Activated CD8-positive, alpha-beta T cell treated with anti-CD3 and anti-CD28 coated beads, Interleukin-2, amount 10 ng/mL, durations not matched to agents 7 days and 5 days (primary cell): Measurements from ENCODE around the gene ERP44. TPM values are rescaled to one million over a fixed set of nuclear protein-coding genes. Genes with fewer than 3 reads are reported as not detected.
"Not testable (repeated sequence)": the region's sequence is repeated elsewhere in the genome, so short reads cannot be mapped to it uniquely, and the experiment has no call there.

ENCODE experiments used
- ATAC-seq: fragments of 150-1000 bp; cut with Tn5 transposase; one replicate; pipeline ENCODE4 v1.10.0; 2021; ENCODE audit warnings: moderate library complexity
- CTCF ChIA-PET: fragments of 350-600 bp; sonication (Branson Sonifier 250); formaldehyde crosslinking; loops from one replicate; lab custom pipeline; 2021; ENCODE audit warnings: antibody characterized with exemption; lab: Charles Lee
- POLR2A ChIA-PET: fragments of 350-600 bp; sonication (Branson Sonifier 250); formaldehyde crosslinking; loops from one replicate; lab custom pipeline; 2021; ENCODE audit warnings: antibody characterized with exemption; lab: Charles Lee
- DNase-seq: peaks from one replicate; pipeline ENCODE4 v3.0.0-alpha.2; 2020
- H3K27ac Mint-ChIP-seq: one replicate; pipeline ENCODE4 v1.8.0; 2021; ENCODE audit warnings: mild to moderate bottlenecking, mixed read lengths
- H3K27me3 Mint-ChIP-seq: one replicate; pipeline ENCODE4 v1.8.0; 2021; ENCODE audit warnings: low read depth, mixed read lengths
- H3K36me3 Mint-ChIP-seq: one replicate; pipeline ENCODE4 v1.8.0; 2021; ENCODE audit warnings: low read depth, mixed read lengths
- H3K4me1 Mint-ChIP-seq: one replicate; pipeline ENCODE4 v1.8.0; 2021; ENCODE audit warnings: low read depth, mixed read lengths
- H3K4me3 Mint-ChIP-seq: one replicate; pipeline ENCODE4 v1.8.0; 2021; ENCODE audit warnings: mild to moderate bottlenecking, mixed read lengths
- H3K9me3 Mint-ChIP-seq: one replicate; pipeline ENCODE4 v1.8.0; 2022; ENCODE audit warnings: mixed read lengths; ENCODE audit not compliant: insufficient read depth
- total RNA-seq, 2 experiments: library from RNA; stranded (reverse); gene quantifications; one replicate each; pipeline ENCODE4 v1.2.3, GENCODE V29; 2021

Gene ERP44
- total RNA-seq = 10 to 100 TPM; 15.7 to 15.8 TPM

DNA sequence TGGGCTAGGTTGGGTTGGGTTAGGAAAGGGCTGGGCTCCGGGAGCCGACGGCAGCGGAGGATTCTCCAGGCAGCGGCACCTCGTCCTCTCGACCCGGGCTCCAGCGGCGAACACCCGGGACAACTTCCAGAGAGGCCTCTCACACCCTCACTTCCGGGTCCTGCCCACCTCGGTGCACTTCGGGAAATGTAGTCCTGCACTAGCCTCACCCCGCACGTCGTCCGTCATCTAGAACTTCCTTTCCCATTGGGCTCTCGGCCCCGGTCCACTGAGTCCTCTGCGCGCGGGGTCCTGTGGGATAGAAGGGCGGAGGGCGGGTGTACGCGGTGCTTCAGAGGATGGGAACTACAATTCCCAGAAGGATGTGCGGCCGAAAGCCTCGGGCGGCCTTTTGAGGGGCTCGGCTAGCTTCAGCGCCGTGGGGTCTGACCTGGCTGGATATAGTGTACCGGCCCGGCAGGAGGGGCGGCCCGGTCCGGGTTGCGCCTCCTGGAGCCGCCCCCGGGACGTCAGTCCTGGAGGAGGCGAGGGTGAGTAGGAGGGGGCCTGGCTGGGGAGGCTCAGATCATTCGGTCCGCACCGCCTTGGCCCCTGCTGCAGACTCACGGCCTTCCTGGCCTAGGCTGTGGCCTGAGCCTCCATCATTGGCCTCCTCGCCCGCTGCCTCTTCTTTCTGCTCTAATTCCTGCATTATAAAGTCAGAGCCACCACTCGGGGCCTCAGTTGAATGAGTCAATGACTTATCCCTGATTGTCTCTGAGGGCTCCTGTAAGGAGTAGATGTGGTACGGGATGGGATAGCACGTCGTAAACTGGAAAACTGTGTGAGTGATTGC, at the start of gene ERP44, which contains the start of gene INVS:
TSS of gene ERP44 (minus strand) at position 114 of the 835 bp plus-strand sequence. CDS start 160 bp downstream, outside the sequence.
TSS of gene INVS (plus strand) at position 357 of the 835 bp plus-strand sequence. CDS start 5,279 bp downstream, outside the sequence.
- H3K36me3 Mint-ChIP-seq = peaks cover 6% of the 10 kb centered on the region
- H3K9me3 Mint-ChIP-seq = no peaks in the 10 kb centered on the region

GRCh38 chr9:100145976-100146375, 47.2 kb upstream of the ERP44 start:
- ATAC-seq = not testable (repeated sequence)

More for the DNA sequence above, at the start of gene ERP44, which contains the start of gene INVS:
- DNase-seq = peak; percentile 99
- Mint-ChIP-seq H3K27ac (peak within 1 kb of the TSS; percentile 89), H3K4me3 (peak within 1 kb of the TSS; percentile 91), H3K4me1 (peaks cover 30% of the 10 kb centered on the region), H3K27me3 (no peaks in the 10 kb centered on the region)
- ChIA-PET POLR2A (interaction anchor here (1.1 kb wide), 1 partner anchor 111 kb away, joined by 3 read pairs; no protein-coding TSS in a partner anchor), CTCF (interaction anchor here (0.9 to 1.3 kb wide), 3 partner anchors 12 to 26 kb away, joined by 3 to 4 read pairs (median 3); no protein-coding TSS in a partner anchor)
- ATAC-seq = peak; percentile 99

DNA sequence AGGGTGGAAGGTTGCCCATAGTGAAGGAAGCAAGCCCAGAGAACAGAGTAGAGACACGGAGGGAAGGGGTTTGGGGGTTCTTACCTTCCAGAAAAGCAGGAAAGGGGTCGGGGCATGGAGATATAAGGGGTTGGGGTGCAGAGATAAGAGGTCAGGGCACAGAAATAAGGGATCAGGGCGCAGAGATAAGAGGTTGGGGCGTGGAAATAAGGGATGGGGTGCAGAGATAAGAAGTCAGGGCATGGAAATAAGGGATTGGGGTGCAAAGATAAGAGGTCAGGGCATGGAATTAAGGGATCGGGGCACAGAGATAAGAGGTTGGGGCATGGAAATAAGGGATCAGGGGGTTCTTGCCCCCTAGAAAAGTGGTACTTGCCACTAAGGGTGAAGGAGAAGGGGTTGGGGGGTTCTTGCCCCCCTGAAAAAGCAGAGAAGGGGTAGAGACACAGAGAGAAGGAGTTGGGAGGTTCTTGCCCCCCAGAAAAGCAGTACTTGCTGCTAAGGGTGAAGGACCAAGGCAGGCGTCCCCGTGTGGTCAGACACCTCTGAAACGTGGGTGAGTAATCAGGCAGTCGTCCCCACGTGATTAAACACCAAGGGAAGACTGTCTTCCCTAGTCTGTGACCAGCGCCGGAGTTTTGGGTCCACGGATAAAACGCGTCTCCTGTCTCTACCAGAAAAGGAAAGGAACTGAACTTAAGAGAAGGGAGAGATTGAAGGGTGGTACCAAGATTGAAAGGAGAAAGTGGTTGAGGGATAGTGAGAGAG, 46.6 kb upstream of the ERP44 start:
- ATAC-seq, POLR2A ChIA-PET, H3K27ac Mint-ChIP-seq, H3K27me3 Mint-ChIP-seq, DNase-seq, CTCF ChIA-PET, H3K36me3 Mint-ChIP-seq, H3K9me3 Mint-ChIP-seq, H3K4me1 Mint-ChIP-seq, H3K4me3 Mint-ChIP-seq: not testable (repeated sequence)

More at GRCh38 chr9:100145976-100146375, 47.2 kb upstream of the ERP44 start:
- H3K4me1 Mint-ChIP-seq, H3K36me3 Mint-ChIP-seq, H3K27ac Mint-ChIP-seq, POLR2A ChIA-PET, H3K27me3 Mint-ChIP-seq, CTCF ChIA-PET, DNase-seq, H3K4me3 Mint-ChIP-seq, H3K9me3 Mint-ChIP-seq: not testable (repeated sequence)

DNA sequence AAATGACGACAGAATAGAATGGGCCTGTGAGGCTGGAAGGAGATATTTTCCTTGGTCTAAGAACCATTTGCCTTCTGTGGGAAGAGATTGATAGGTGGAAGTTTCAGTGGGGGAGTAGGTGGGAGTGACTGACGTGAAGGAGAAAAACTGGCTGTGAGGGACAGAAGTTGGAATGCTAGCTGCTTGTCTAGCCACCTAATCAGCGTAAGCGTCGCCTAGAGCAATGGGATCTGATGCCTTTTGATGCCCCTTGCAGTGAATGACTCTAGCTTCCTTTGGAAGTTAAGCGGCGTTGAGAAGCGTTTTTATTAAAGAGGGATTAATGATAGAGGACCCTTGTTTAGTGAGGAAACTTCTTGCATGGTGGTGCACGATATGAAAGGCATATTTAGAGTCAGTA, 43.1 kb upstream of the ERP44 start:
- H3K27me3 Mint-ChIP-seq, H3K27ac Mint-ChIP-seq, DNase-seq, H3K4me3 Mint-ChIP-seq, ATAC-seq, H3K36me3 Mint-ChIP-seq, H3K4me1 Mint-ChIP-seq, POLR2A ChIA-PET, H3K9me3 Mint-ChIP-seq, CTCF ChIA-PET: not testable (repeated sequence)

GRCh38 chr9:100140303-100140702, 41.5 kb upstream of the ERP44 start:
- H3K27me3 Mint-ChIP-seq, H3K36me3 Mint-ChIP-seq, CTCF ChIA-PET, ATAC-seq, H3K9me3 Mint-ChIP-seq, H3K4me1 Mint-ChIP-seq, H3K27ac Mint-ChIP-seq, H3K4me3 Mint-ChIP-seq, POLR2A ChIA-PET, DNase-seq: not testable (repeated sequence)

DNA sequence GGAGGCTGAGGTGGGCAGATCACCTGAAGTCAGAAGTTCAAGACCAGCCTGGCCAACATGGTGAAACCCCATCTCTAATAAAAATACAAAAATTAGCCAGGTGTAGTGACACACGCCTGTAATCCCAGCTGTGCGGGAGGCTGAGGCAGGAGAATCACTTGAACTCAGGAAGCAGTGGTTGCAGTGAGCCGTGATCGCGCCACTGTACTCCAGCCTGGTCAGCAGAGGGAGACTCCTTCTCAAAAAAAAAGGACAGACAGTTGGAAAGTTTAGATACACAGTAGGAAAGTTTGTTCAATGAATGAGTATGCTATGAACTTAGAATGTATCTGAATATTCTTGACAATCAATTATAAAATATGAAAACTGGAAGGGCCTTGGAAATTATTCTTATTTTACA, 38.0 kb upstream of the ERP44 start:
- H3K27ac Mint-ChIP-seq, H3K4me1 Mint-ChIP-seq, H3K9me3 Mint-ChIP-seq, CTCF ChIA-PET, DNase-seq, H3K36me3 Mint-ChIP-seq, ATAC-seq, H3K27me3 Mint-ChIP-seq, POLR2A ChIA-PET, H3K4me3 Mint-ChIP-seq: not testable (repeated sequence)

GRCh38 chr9:100134731-100135130, 35.9 kb upstream of the ERP44 start:
- H3K4me1 Mint-ChIP-seq = no peaks in the 10 kb centered on the region
- DNase-seq (no peak), ATAC-seq (no peak)
- H3K9me3 Mint-ChIP-seq = no peaks in the 10 kb centered on the region
- peaks cover 10% of the 10 kb centered on the region for H3K36me3 Mint-ChIP-seq
- ChIA-PET POLR2A (no interaction called here), CTCF (no interaction called here)
- no peak overlapping the region for H3K4me3 Mint-ChIP-seq
- H3K27me3 Mint-ChIP-seq = no peaks in the 10 kb centered on the region
- H3K27ac Mint-ChIP-seq = no peak overlapping the region

DNA sequence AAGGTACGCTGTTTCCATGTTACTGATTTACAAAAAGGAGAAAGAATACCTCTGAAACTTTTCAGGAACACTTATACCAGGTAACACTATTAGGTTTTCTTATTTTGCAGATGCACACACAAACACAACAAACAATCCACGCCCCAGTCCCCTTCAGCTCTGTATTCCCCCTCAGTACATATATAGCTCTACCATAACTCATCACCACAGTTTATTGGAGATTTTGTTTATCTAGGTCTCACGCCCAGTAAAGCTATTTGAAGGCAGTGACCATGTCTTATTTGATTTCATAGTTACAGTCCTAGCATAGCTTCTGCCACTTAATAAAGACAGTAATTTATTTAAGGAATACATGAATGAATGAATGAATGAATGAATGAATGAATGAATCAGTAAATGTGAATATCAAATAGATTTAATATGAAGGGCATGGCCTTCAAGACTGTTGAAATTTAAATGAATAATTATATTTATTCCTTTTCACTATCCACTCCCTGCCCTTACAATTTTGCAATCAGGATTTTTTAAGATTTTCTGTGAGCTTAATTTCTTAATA, 33.2 kb upstream of the ERP44 start:
- Mint-ChIP-seq H3K36me3 (peaks cover 10% of the 10 kb centered on the region), H3K4me3 (no peak overlapping the region), H3K9me3 (no peaks in the 10 kb centered on the region), H3K27ac (no peak overlapping the region), H3K4me1 (no peaks in the 10 kb centered on the region), H3K27me3 (no peaks in the 10 kb centered on the region)
- ChIA-PET CTCF (interaction anchor here (1.2 kb wide), 1 partner anchor 18 kb away, joined by 3 read pairs; no protein-coding TSS in a partner anchor), POLR2A (no interaction called here)
- ATAC-seq (no peak), DNase-seq (no peak)

DNA sequence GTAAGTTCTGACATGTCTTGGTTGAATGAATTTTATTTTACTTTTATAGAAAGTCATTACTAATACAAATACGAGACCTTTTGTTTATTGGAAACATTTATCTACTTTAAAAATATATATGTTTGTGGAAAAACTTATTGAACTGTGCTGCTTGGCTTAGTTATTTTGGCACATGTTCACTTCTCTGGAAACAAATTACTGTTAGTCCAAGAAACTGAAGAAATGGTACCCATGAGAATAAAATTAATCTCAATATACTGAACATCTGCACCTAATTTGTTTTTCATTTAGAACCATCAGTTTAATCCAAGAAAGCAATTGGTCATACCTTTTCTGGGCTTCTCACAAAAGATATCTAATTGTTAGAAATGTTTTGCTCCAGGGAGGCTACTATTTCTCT, 32.4 kb upstream of the ERP44 start:
- ChIA-PET CTCF (interaction anchor here (1.2 kb wide), 2 partner anchors 11 to 19 kb away, joined by 3 read pairs; no protein-coding TSS in a partner anchor), POLR2A (no interaction called here)
- Mint-ChIP-seq H3K4me1 (no peaks in the 10 kb centered on the region), H3K27ac (no peak overlapping the region), H3K36me3 (peaks cover 12% of the 10 kb centered on the region), H3K27me3 (no peaks in the 10 kb centered on the region), H3K9me3 (no peaks in the 10 kb centered on the region), H3K4me3 (no peak overlapping the region)
- ATAC-seq (no peak), DNase-seq (no peak)

DNA sequence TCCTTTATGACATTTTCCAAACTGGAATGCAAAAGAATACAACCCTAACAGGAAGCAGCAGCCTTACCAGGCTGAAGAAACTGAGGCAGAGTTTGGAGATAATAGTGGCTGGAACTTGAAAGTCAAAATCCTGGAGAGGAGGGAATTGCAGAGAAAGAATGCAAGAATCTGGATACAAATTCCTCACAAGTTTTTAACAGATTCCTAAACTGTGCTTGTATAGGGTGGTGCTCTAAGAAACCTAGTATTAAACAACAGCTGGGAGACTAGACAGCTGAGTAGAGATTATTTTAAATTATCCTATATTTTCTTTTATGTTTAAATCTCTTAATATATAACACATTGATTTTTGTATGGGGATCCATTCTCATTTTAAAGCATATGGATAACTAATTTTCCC, 31.0 kb upstream of the ERP44 start:
- Mint-ChIP-seq H3K9me3 (no peaks in the 10 kb centered on the region), H3K27me3 (no peaks in the 10 kb centered on the region), H3K27ac (no peak overlapping the region), H3K4me1 (no peaks in the 10 kb centered on the region), H3K36me3 (peaks cover 12% of the 10 kb centered on the region), H3K4me3 (no peak overlapping the region)
- ChIA-PET CTCF (interaction anchor here (1.2 kb wide), 1 partner anchor 9 kb away, joined by 3 read pairs; no protein-coding TSS in a partner anchor), POLR2A (no interaction called here)
- ATAC-seq (no peak), DNase-seq (no peak)

GRCh38 chr9:100126423-100126822, 27.6 kb upstream of the ERP44 start:
- POLR2A ChIA-PET = no interaction called here

More at GRCh38 chr9:100126423-100126822, 27.6 kb upstream of the ERP44 start:
- H3K36me3 Mint-ChIP-seq = peaks cover 3% of the 10 kb centered on the region
- no peaks in the 10 kb centered on the region for H3K27me3 Mint-ChIP-seq
- H3K9me3 Mint-ChIP-seq = no peaks in the 10 kb centered on the region
- CTCF ChIA-PET = no interaction called here
- H3K4me1 Mint-ChIP-seq = no peaks in the 10 kb centered on the region
- H3K27ac Mint-ChIP-seq = no peak overlapping the region
- ATAC-seq (no peak), DNase-seq (no peak)
- H3K4me3 Mint-ChIP-seq = no peak overlapping the region
